H9 (cell line): ENCODE data around the gene HMGN4. TPM values are rescaled to one million over a fixed set of nuclear protein-coding genes. Genes with fewer than 3 reads are reported as not detected.

ENCODE experiments used
- DNase-seq: peaks from one replicate; pipeline ENCODE4 v3.0.0-alpha.2; 2017
- H2AFZ ChIP-seq: one replicate; pipeline ENCODE4 v1.6.1; 2013; ENCODE audit warnings: mild to moderate bottlenecking, low read length, control low read depth, moderate library complexity
- H2AK5ac ChIP-seq: 2 replicates; pipeline ENCODE4 v1.6.1; 2013; ENCODE audit warnings: low read length, control low read depth, mixed read lengths; ENCODE audit not compliant: insufficient read length
- H2BK120ac ChIP-seq: one replicate; pipeline ENCODE4 v1.6.1; 2013; ENCODE audit warnings: low read depth, mild to moderate bottlenecking, low read length, control low read depth, inconsistent platforms; ENCODE audit not compliant: poor library complexity, severe bottlenecking
- H2BK12ac ChIP-seq: 2 replicates; pipeline ENCODE4 v1.6.1; 2013; ENCODE audit warnings: low read length, control low read depth, mixed read lengths, low read depth; ENCODE audit not compliant: insufficient read length
- H2BK15ac ChIP-seq: 2 replicates; pipeline ENCODE4 v1.6.1; 2013; ENCODE audit warnings: low read depth, low read length, control low read depth
- H2BK20ac ChIP-seq: one replicate; pipeline ENCODE4 v1.6.1; 2013; ENCODE audit warnings: low read depth, mild to moderate bottlenecking, low read length, control low read depth, inconsistent platforms; ENCODE audit not compliant: poor library complexity, severe bottlenecking
- H2BK5ac ChIP-seq: 2 replicates; pipeline ENCODE4 v1.6.1; 2013; ENCODE audit warnings: low read length, control low read depth, mixed read lengths; ENCODE audit not compliant: insufficient read length
- H3K14ac ChIP-seq: 2 replicates; pipeline ENCODE4 v1.6.1; 2013; ENCODE audit warnings: low read length, control low read depth; ENCODE audit not compliant: insufficient read depth
- H3K18ac ChIP-seq: 2 replicates; pipeline ENCODE4 v1.6.1; 2013; ENCODE audit warnings: low read depth, mild to moderate bottlenecking, mixed read lengths, low read length, control low read depth; ENCODE audit not compliant: insufficient read length
- H3K23ac ChIP-seq: 2 replicates; pipeline ENCODE4 v1.6.1; 2013; ENCODE audit warnings: low read length, control low read depth, mixed read lengths, low read depth; ENCODE audit not compliant: insufficient read length
- H3K23me2 ChIP-seq: 2 replicates; pipeline ENCODE4 v1.6.1; 2013; ENCODE audit warnings: low read depth, mild to moderate bottlenecking, mixed read lengths, low read length, control low read depth; ENCODE audit not compliant: insufficient read length, poor library complexity, severe bottlenecking
- H3K27ac ChIP-seq: 2 replicates; pipeline ENCODE4 v1.5.1; 2013; ENCODE audit warnings: low read length, control low read depth, mixed read lengths, low read depth; ENCODE audit not compliant: insufficient read length
- H3K27me3 ChIP-seq: 2 replicates; pipeline ENCODE4 v1.6.1; 2013; ENCODE audit warnings: low read length, control low read depth, inconsistent platforms; ENCODE audit not compliant: insufficient read depth
- H3K4ac ChIP-seq: 2 replicates; pipeline ENCODE4 v1.6.1; 2013; ENCODE audit warnings: low read depth, mild to moderate bottlenecking, control low read depth, inconsistent platforms, low read length, moderate library complexity
- H3K4me1 ChIP-seq: 2 replicates; pipeline ENCODE4 v1.6.1; 2013; ENCODE audit warnings: low read length, control low read depth, inconsistent platforms; ENCODE audit not compliant: insufficient read depth
- H3K4me2 ChIP-seq: 2 replicates; pipeline ENCODE4 v1.6.1; 2013; ENCODE audit warnings: low read length, control low read depth, mixed read lengths; ENCODE audit not compliant: insufficient read length, insufficient read depth
- H3K56ac ChIP-seq: 2 replicates; pipeline ENCODE4 v1.6.1; 2013; ENCODE audit warnings: low read depth, mild to moderate bottlenecking, mixed read lengths, low read length, control low read depth; ENCODE audit not compliant: insufficient read length
- H3K79me1 ChIP-seq: 2 replicates; pipeline ENCODE4 v1.6.1; 2013; ENCODE audit warnings: low read depth, mild to moderate bottlenecking, moderate library complexity, low read length, control low read depth, inconsistent platforms; ENCODE audit not compliant: insufficient read depth, poor library complexity, severe bottlenecking
- H3K79me2 ChIP-seq: 2 replicates; pipeline ENCODE4 v1.6.1; 2013; ENCODE audit warnings: low read length, control low read depth, inconsistent platforms; ENCODE audit not compliant: insufficient read depth
- H3K9ac ChIP-seq: 2 replicates; pipeline ENCODE4 v1.6.1; 2013; ENCODE audit warnings: low read length, control low read depth, mixed read lengths; ENCODE audit not compliant: insufficient read length; ENCODE audit errors: extremely low read depth
- H3K9me3 ChIP-seq: one replicate; pipeline ENCODE4 v1.6.1; 2013; ENCODE audit warnings: low read depth, low read length, inconsistent platforms; ENCODE audit not compliant: control insufficient read depth
- H3T11ph ChIP-seq: one replicate; pipeline ENCODE4 v1.6.1; 2013; ENCODE audit warnings: mild to moderate bottlenecking, low read length, control low read depth, inconsistent platforms
- H4K20me1 ChIP-seq: one replicate; pipeline ENCODE4 v1.6.1; 2013; ENCODE audit not compliant: control insufficient read depth, insufficient read length, insufficient read depth
- H4K5ac ChIP-seq: 2 replicates; pipeline ENCODE4 v1.6.1; 2013; ENCODE audit warnings: low read depth, mild to moderate bottlenecking, mixed read lengths, low read length, control low read depth; ENCODE audit not compliant: insufficient read length
- H4K8ac ChIP-seq: replicated peaks from 2 replicates; pipeline ENCODE4 v1.6.1; 2013; ENCODE audit warnings: low read length, control low read depth, mixed read lengths, low read depth; ENCODE audit not compliant: insufficient read length
- H4K91ac ChIP-seq: 2 replicates; pipeline ENCODE4 v1.6.1; 2013; ENCODE audit warnings: low read depth, mild to moderate bottlenecking, moderate library complexity, mixed read lengths, low read length, control low read depth; ENCODE audit not compliant: insufficient read length
- H3K27ac Mint-ChIP-seq, 3 experiments: 2 replicates in 2 of 3; 3 replicates in 1 of 3; pipeline ENCODE4 v1.8.0; 2020 to 2021; ENCODE audit warnings: mixed read lengths in 3 of 3, mild to moderate bottlenecking in 1 of 3, moderate library complexity in 1 of 3
- H3K27me3 Mint-ChIP-seq: 2 replicates; pipeline ENCODE4 v1.8.0; 2021; ENCODE audit warnings: low read depth, mild to moderate bottlenecking, moderate library complexity, mixed read lengths
- H3K36me3 Mint-ChIP-seq, 3 experiments: 2 replicates in 2 of 3; 3 replicates in 1 of 3; pipeline ENCODE4 v1.8.0; 2020 to 2021; ENCODE audit warnings: low read depth in 3 of 3, mixed read lengths in 3 of 3; ENCODE audit not compliant: insufficient read depth in 1 of 3
- H3K4me1 Mint-ChIP-seq, 2 experiments: 2 replicates each; pipeline ENCODE4 v1.8.0; 2020; ENCODE audit warnings: mixed read lengths in 2 of 2
- H3K4me3 Mint-ChIP-seq, 2 experiments: 2 replicates in 1 of 2; 3 replicates in 1 of 2; pipeline ENCODE4 v1.8.0; 2020 to 2021; ENCODE audit warnings: mild to moderate bottlenecking in 2 of 2, mixed read lengths in 2 of 2, moderate library complexity in 1 of 2
- H3K9me3 Mint-ChIP-seq, 2 experiments: 2 replicates in 1 of 2; 3 replicates in 1 of 2; pipeline ENCODE4 v1.8.0; 2020; ENCODE audit warnings: mild to moderate bottlenecking in 2 of 2, mixed read lengths in 2 of 2, moderate library complexity in 1 of 2
- WGBS: extraction: QIAGEN DNeasy Blood & Tissue Kit; methylation state at CpG from one replicate; pipeline ENCODE4 v1.1.7; 2013; ENCODE audit warnings: missing lambda C conversion rate, low lambda C conversion rate, mixed read lengths; ENCODE audit not compliant: insufficient read length; ENCODE audit errors: extremely low coverage; 5-methylcytosine and 5-hydroxymethylcytosine counted together
- total RNA-seq: library from RNA; stranded (reverse); gene quantifications from 2 replicates; pipeline ENCODE4 v1.2.1, GENCODE V29; 2021
- TF ChIP-seq, protein P1 (sequence below): fragments of 200-600 bp; sonication (generic); conservative IDR thresholded peaks from 3 replicates; pipeline ENCODE4 v1.8.0; 2021; ENCODE audit warnings: antibody characterized with exemption, mild to moderate bottlenecking

Gene HMGN4
- total RNA-seq, 1 experiment from 2014 or later, result 50.4 TPM

DNA sequence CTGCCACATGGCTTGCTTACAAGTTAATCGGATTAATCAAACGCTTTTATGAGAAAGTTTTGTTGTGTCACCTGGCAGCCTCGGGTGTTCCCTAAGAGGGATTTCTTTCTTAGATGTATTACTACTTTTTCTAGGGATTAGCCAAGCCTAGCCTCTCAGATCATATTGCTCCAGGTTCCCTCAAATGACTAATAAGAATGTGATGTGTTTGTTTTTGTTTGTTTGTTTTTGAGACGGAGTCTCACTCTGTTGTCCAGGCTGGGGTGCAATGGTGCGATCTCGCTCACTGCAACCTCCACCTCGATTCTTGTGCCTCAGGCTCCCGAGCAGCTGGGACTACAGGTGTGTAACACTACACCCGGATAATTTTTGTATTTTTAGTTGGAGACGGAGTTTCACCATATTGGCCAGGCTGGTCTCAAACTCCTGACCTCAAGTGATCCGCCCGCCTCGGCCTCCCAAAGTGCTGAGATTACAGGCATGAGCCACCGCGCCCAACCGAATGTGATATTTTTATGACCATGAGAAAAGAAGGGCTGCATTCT, 977 bp downstream of the HMGN4 start:
- Histone ChIP-seq H4K91ac (no peak overlapping the region), H2BK5ac (no peak overlapping the region), H2BK15ac (no peak overlapping the region), H3K23ac (no peak overlapping the region), H3K4me2 (peak overlapping the region; percentile 85), H3K14ac (no peak overlapping the region), H4K20me1 (no peaks in the 10 kb centered on the region), H3K56ac (no peak overlapping the region), H2AK5ac (no peak overlapping the region), H3K27me3 (no peaks in the 10 kb centered on the region), H2BK12ac (no peak overlapping the region), H4K5ac (no peak overlapping the region), H2BK120ac (no peak overlapping the region), H3K18ac (no peak overlapping the region), H3K27ac (no peak overlapping the region), H3K9me3 (no peaks in the 10 kb centered on the region), H3K4me1 (no peaks in the 10 kb centered on the region; the same call in 1 of the 2 replicates), H4K8ac (no peak overlapping the region), H3K23me2 (peaks cover 6% of the 10 kb centered on the region), H3K79me1 (no peaks in the 10 kb centered on the region), H2BK20ac (no peak overlapping the region), H3K79me2 (no peaks in the 10 kb centered on the region; the same call in 1 of the 2 replicates), H2AFZ (no peak overlapping the region), H3K4ac (no peak overlapping the region), H3T11ph (no peak overlapping the region), H3K9ac (peak overlapping the region; percentile 17)
- H3K27me3 Mint-ChIP-seq, result peaks cover 10% of the 10 kb centered on the region
- peaks cover 27 to 33% of the 10 kb centered on the region in 2 experiments for H3K4me1 Mint-ChIP-seq
- TF ChIP-seq, protein P1, sequence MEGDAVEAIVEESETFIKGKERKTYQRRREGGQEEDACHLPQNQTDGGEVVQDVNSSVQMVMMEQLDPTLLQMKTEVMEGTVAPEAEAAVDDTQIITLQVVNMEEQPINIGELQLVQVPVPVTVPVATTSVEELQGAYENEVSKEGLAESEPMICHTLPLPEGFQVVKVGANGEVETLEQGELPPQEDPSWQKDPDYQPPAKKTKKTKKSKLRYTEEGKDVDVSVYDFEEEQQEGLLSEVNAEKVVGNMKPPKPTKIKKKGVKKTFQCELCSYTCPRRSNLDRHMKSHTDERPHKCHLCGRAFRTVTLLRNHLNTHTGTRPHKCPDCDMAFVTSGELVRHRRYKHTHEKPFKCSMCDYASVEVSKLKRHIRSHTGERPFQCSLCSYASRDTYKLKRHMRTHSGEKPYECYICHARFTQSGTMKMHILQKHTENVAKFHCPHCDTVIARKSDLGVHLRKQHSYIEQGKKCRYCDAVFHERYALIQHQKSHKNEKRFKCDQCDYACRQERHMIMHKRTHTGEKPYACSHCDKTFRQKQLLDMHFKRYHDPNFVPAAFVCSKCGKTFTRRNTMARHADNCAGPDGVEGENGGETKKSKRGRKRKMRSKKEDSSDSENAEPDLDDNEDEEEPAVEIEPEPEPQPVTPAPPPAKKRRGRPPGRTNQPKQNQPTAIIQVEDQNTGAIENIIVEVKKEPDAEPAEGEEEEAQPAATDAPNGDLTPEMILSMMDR, result no peak
- no peak for DNase-seq
- WGBS, result no CpG with 5 or more reads among the region's 16 CpGs
- peaks cover 2 to 5% of the 10 kb centered on the region in 2 experiments; a peak in 2 of 5 replicates for H3K9me3 Mint-ChIP-seq
- H3K4me3 Mint-ChIP-seq, result peak overlapping the region; percentile 94 to 96
- H3K27ac Mint-ChIP-seq, result peak overlapping the region; percentile 51 to 98 (median 62); a peak in 4 of 7 replicates
- H3K36me3 Mint-ChIP-seq, result peaks cover 6 to 24% (median 21%) of the 10 kb centered on the region in 3 experiments; a peak in 6 of 7 replicates
